Measurements from ENCODE around the gene AIF1.
"Not testable (repeated sequence)": the region's sequence is repeated elsewhere in the genome, so short reads cannot be mapped to it uniquely, and the experiment has no call there.

GRCh38 chr6:31590691-31591090 lies 24.3 kb upstream of the AIF1 start:
- not testable (repeated sequence) for TF ChIP-seq CTCF (conservative IDR thresholded peaks at IDR 0.05); ZFX (IDR thresholded peaks at IDR 0.05)
